Activated CD4-positive, alpha-beta T cell treated with anti-CD3 and anti-CD28 coated beads, Interleukin-2, amount 50 U/mL, for 24 hours (primary cell): ENCODE measurements around the gene OR51B4.
"Not testable (repeated sequence)": the region's sequence is repeated elsewhere in the genome, so short reads cannot be mapped to it uniquely, and the experiment has no call there.

Source experiments
- DNase-seq, 2 donors: peaks; one replicate each; pipeline ENCODE4 v3.0.0-alpha.2; 2020; ENCODE audit warnings: low read depth in 1 of 2, low spot score in 1 of 2

The OR51B4 gene

GRCh38 chr11:5275369-5276110, 26.2 kb downstream of the OR51B4 start:
- no peak for DNase-seq

- no peak for DNase-seq
These were observed 27.4 kb downstream of the OR51B4 start for GRCh38 chr11:5274395-5274794.

GRCh38 chr11:5272395-5273017, 29.2 kb downstream of the OR51B4 start:
- DNase-seq: no peak

- DNase-seq: no peak
These were observed 32.0 kb downstream of the OR51B4 start, which contains the start of gene HBE1 for GRCh38 chr11:5269715-5270147. Gene HBE1, minus strand, starts transcription at chr11:5269945. Its CDS starts 55 bp downstream, at chr11:5269890.

- no peak for DNase-seq
These were observed 34.6 kb downstream of the OR51B4 start for GRCh38 chr11:5267033-5267563.

GRCh38 chr11:5266609-5267008, 35.1 kb downstream of the OR51B4 start:
- DNase-seq: no peak

- no peak for DNase-seq
These were observed 35.9 kb downstream of the OR51B4 start for GRCh38 chr11:5265832-5266231.

- no peak for DNase-seq
These were observed 43.0 kb downstream of the OR51B4 start for GRCh38 chr11:5258543-5259262.

GRCh38 chr11:5257296-5257695, 44.5 kb downstream of the OR51B4 start:
- DNase-seq: no peak

GRCh38 chr11:5254646-5255413, 46.9 kb downstream of the OR51B4 start, which contains the start of gene HBG2:
Gene HBG2, minus strand, starts transcription at chr11:5254781. Its CDS starts 53 bp downstream, at chr11:5254728.
- DNase-seq: not testable (repeated sequence)

GRCh38 chr11:5254023-5254422, 47.7 kb downstream of the OR51B4 start:
- not testable (repeated sequence) for DNase-seq

GRCh38 chr11:5253440-5253839, 48.3 kb downstream of the OR51B4 start:
- not testable (repeated sequence) for DNase-seq

GRCh38 chr11:5252919-5253265, 48.9 kb downstream of the OR51B4 start:
- DNase-seq: no peak

- no peak for DNase-seq
These were observed 49.4 kb downstream of the OR51B4 start for GRCh38 chr11:5252192-5252918.

GRCh38 chr11:5251746-5252145, 50.0 kb downstream of the OR51B4 start:
- DNase-seq: no peak
